Measurements from ENCODE around the gene SSUH2.
"Not testable (repeated sequence)": the region's sequence is repeated elsewhere in the genome, so short reads cannot be mapped to it uniquely, and the experiment has no call there.

Gene SSUH2

GRCh38 chr3:8678751-8679150 is 34.2 kb upstream of the SSUH2 start:
- H3K9me3 ChIP-seq (ENCODE audit: severe bottlenecking) = no peaks in the 10 kb centered on the region
- DNase-seq = no peak
- H3K4me3 ChIP-seq (ENCODE audit: low read depth, low read length) = no peak overlapping the region
- H3K27me3 ChIP-seq (ENCODE audit: insufficient read depth, low read depth, severe bottlenecking) = no peaks in the 10 kb centered on the region
- no peak overlapping the region for H3K27ac ChIP-seq
- H3K36me3 ChIP-seq = no peaks in the 10 kb centered on the region
- no peak for TF ChIP-seq CTCF (IDR thresholded peaks at IDR 0.05; ENCODE audit: low read depth, low read length)

GRCh38 chr3:8677258-8677657 is 32.7 kb upstream of the SSUH2 start:
- DNase-seq; H3K27me3 ChIP-seq (ENCODE audit: insufficient read depth, low read depth, severe bottlenecking); H3K36me3 ChIP-seq; H3K27ac ChIP-seq; H3K4me3 ChIP-seq (ENCODE audit: low read depth, low read length); H3K9me3 ChIP-seq (ENCODE audit: severe bottlenecking): not testable (repeated sequence)

- H3K27me3 ChIP-seq (ENCODE audit: insufficient read depth, low read depth, severe bottlenecking); H3K9me3 ChIP-seq (ENCODE audit: severe bottlenecking); H3K4me3 ChIP-seq (ENCODE audit: low read depth, low read length); H3K36me3 ChIP-seq; DNase-seq; H3K27ac ChIP-seq: not testable (repeated sequence)
Observed at GRCh38 chr3:8675591-8675990, 31.0 kb upstream of the SSUH2 start.

- no peaks in the 10 kb centered on the region for H3K27me3 ChIP-seq (ENCODE audit: insufficient read depth, low read depth, severe bottlenecking)
- no peak for TF ChIP-seq CTCF (IDR thresholded peaks at IDR 0.05; ENCODE audit: low read depth, low read length)
- no peak for DNase-seq
- H3K36me3 ChIP-seq = no peaks in the 10 kb centered on the region
- no peak overlapping the region for H3K4me3 ChIP-seq (ENCODE audit: low read depth, low read length)
- no peak overlapping the region for H3K27ac ChIP-seq
- H3K9me3 ChIP-seq (ENCODE audit: severe bottlenecking) = no peaks in the 10 kb centered on the region
Observed at GRCh38 chr3:8673083-8673737, 28.6 kb upstream of the SSUH2 start.

- Histone ChIP-seq H3K27me3 (ENCODE audit: insufficient read depth, low read depth, severe bottlenecking) (no peaks in the 10 kb centered on the region), H3K27ac (no peak overlapping the region), H3K9me3 (ENCODE audit: severe bottlenecking) (no peaks in the 10 kb centered on the region), H3K36me3 (no peaks in the 10 kb centered on the region), H3K4me3 (ENCODE audit: low read depth, low read length) (no peak overlapping the region)
- TF ChIP-seq CTCF (IDR thresholded peaks at IDR 0.05; ENCODE audit: low read depth, low read length) = no peak
- DNase-seq = no peak
Observed at GRCh38 chr3:8669019-8669418, 24.4 kb upstream of the SSUH2 start.

GRCh38 chr3:8668216-8668615 is 23.6 kb upstream of the SSUH2 start:
- no peak for TF ChIP-seq CTCF (IDR thresholded peaks at IDR 0.05; ENCODE audit: low read depth, low read length)
- H3K27ac ChIP-seq = no peak overlapping the region
- no peaks in the 10 kb centered on the region for H3K9me3 ChIP-seq (ENCODE audit: severe bottlenecking)
- H3K36me3 ChIP-seq = no peaks in the 10 kb centered on the region
- H3K27me3 ChIP-seq (ENCODE audit: insufficient read depth, low read depth, severe bottlenecking) = no peaks in the 10 kb centered on the region
- H3K4me3 ChIP-seq (ENCODE audit: low read depth, low read length) = no peak overlapping the region
- no peak for DNase-seq

GRCh38 chr3:8667463-8668091 is 23.0 kb upstream of the SSUH2 start:
- DNase-seq = no peak
- no peak for TF ChIP-seq CTCF (IDR thresholded peaks at IDR 0.05; ENCODE audit: low read depth, low read length)
- H3K9me3 ChIP-seq (ENCODE audit: severe bottlenecking) = no peaks in the 10 kb centered on the region
- H3K27ac ChIP-seq = no peak overlapping the region
- no peak overlapping the region for H3K4me3 ChIP-seq (ENCODE audit: low read depth, low read length)
- no peaks in the 10 kb centered on the region for H3K36me3 ChIP-seq
- H3K27me3 ChIP-seq (ENCODE audit: insufficient read depth, low read depth, severe bottlenecking) = no peaks in the 10 kb centered on the region

All from WERI-Rb-1 (cell line).